Ramos (cell line): ENCODE data around the gene USP53.
"Not testable (repeated sequence)": the region's sequence is repeated elsewhere in the genome, so short reads cannot be mapped to it uniquely, and the experiment has no call there.

ENCODE experiments used
- in situ Hi-C: fragments of 300-500 bp; cut with MboI; formaldehyde crosslinking; loops from one replicate; pipeline ENCODE4 v1.14.3; 2022; ENCODE audit warnings: low sequenced_read_pairs; ENCODE audit not compliant: unreplicated experiment

USP53 gene

GRCh38 chr4:119307606-119308005 is 95.1 kb downstream of the USP53 start:
- in situ Hi-C loops, result no loop called here

- in situ Hi-C loops, result no loop called here
Measured at GRCh38 chr4:119310826-119311225, 98.3 kb downstream of the USP53 start.

GRCh38 chr4:119313237-119313636 is 100.7 kb downstream of the USP53 start:
- in situ Hi-C loops, result no loop called here

GRCh38 chr4:119314356-119314755 is 101.8 kb downstream of the USP53 start:
- in situ Hi-C loops, result no loop called here

GRCh38 chr4:119315036-119315435 is 102.5 kb downstream of the USP53 start:
- in situ Hi-C loops, result no loop called here

- in situ Hi-C loops, result no loop called here
Measured at GRCh38 chr4:119317990-119318389, 105.5 kb downstream of the USP53 start.

- in situ Hi-C loops, result no loop called here
Measured at GRCh38 chr4:119321921-119322687, 109.6 kb downstream of the USP53 start, which contains the start of gene FABP2. Gene FABP2 (minus strand): TSS chr4:119322138. CDS start chr4:119322102, 36 bp downstream.

GRCh38 chr4:119328695-119329094 is 116.2 kb downstream of the USP53 start:
- in situ Hi-C loops, result no loop called here

- in situ Hi-C loops, result no loop called here
Measured at GRCh38 chr4:119329835-119330620, 117.5 kb downstream of the USP53 start.

GRCh38 chr4:119336332-119336979 is 123.9 kb downstream of the USP53 start:
- in situ Hi-C loops, result not testable (repeated sequence)

GRCh38 chr4:119337010-119337409 is 124.5 kb downstream of the USP53 start:
- in situ Hi-C loops, result no loop called here

- in situ Hi-C loops, result not testable (repeated sequence)
Measured at GRCh38 chr4:119339895-119340294, 127.4 kb downstream of the USP53 start.

- in situ Hi-C loops, result not testable (repeated sequence)
Measured at GRCh38 chr4:119343293-119343692, 130.8 kb downstream of the USP53 start.
